HepG2 (cell line): Measurements from ENCODE around the gene ATXN1L. TPM values are rescaled to one million over a fixed set of nuclear protein-coding genes. Genes with fewer than 3 reads are reported as not detected.
A peak's percentile ranks its signal among the peaks of the same experiment; 100 is the strongest.

Source experiments
- ATAC-seq: fragments of 200-7000 bp; cut with Tn5 transposase; 3 replicates; pipeline ENCODE4 v1.9.1; 2020; ENCODE audit warnings: mild to moderate bottlenecking, moderate library complexity
- BruUV-seq: library from RNA; stranded (reverse); fragments of 400-500 nt; replicated peaks from 2 replicates; lab custom pipeline; 2021; lab: Mats Ljungman, UMichigan
- CTCF ChIA-PET: fragments of 300-600 bp; formaldehyde crosslinking; extraction: SDS; loops from one replicate; lab custom pipeline; 2021; ENCODE audit warnings: low total read pairs, inconsistent platforms, low intra/inter-chr PET ratio; lab: Yijun Ruan, JAX
- POLR2A ChIA-PET: fragments of 350-600 bp; sonication (Branson Sonifier 250); formaldehyde crosslinking; loops from one replicate; lab custom pipeline; 2020; ENCODE audit warnings: antibody characterized with exemption, inconsistent platforms; lab: Yijun Ruan, JAX
- DNase-seq: peaks from one replicate; pipeline ENCODE4 v3.0.0-alpha.2; 2015; ENCODE audit warnings: low spot score
- FAIRE-seq: peaks from 3 replicates; lab custom pipeline; 2011; peaks lifted over from hg19 to GRCh38; lab: Jason Lieb, UNC
- H2AFZ ChIP-seq: one replicate; pipeline ENCODE4 v1.6.1; 2011; ENCODE audit warnings: low read length, inconsistent platforms
- H3K27ac ChIP-seq: fragments of 300-600 bp; 3 replicates; pipeline ENCODE4 v1.8.0; 2011; ENCODE audit warnings: mixed run types, mild to moderate bottlenecking, mixed read lengths, low read length, inconsistent platforms; ENCODE audit not compliant: insufficient read depth; ENCODE audit errors: extremely low read length
- H3K27me3 ChIP-seq, 2 experiments: fragments of 200-600 bp in 1 of 2; 2 replicates in 1 of 2; 3 replicates in 1 of 2; pipeline versions ENCODE4 v1.6.0 to v1.8.0; 2011; ENCODE audit warnings: low read length in 2 of 2, mild to moderate bottlenecking in 2 of 2, moderate library complexity in 2 of 2, inconsistent platforms in 1 of 2; ENCODE audit not compliant: insufficient read depth in 2 of 2, control insufficient read depth in 1 of 2
- H3K36me3 ChIP-seq, 2 experiments: fragments of 200-600 bp in 1 of 2; replicated peaks in 1 of 2; 2 replicates in 1 of 2; 3 replicates in 1 of 2; pipeline versions ENCODE4 v1.5.1 to v1.8.0; 2011; ENCODE audit warnings: low read length in 2 of 2, inconsistent platforms in 1 of 2; ENCODE audit not compliant: insufficient read depth in 2 of 2, control insufficient read depth in 1 of 2
- H3K4me1 ChIP-seq: 2 replicates; pipeline ENCODE4 v1.5.1; 2012; ENCODE audit warnings: low read length, inconsistent platforms; ENCODE audit not compliant: insufficient read depth
- H3K4me2 ChIP-seq: 2 replicates; pipeline ENCODE4 v1.6.0; 2011; ENCODE audit warnings: low read depth, low read length, inconsistent platforms
- H3K4me3 ChIP-seq, 3 experiments: fragments of 200-600 bp in 1 of 3; sonication (generic), shearing (Covaris generic) in 1 of 3; replicated peaks in 1 of 3; 2 replicates each; pipeline ENCODE4 v1.5.1; 2011 to 2016; ENCODE audit warnings: low read length in 3 of 3, inconsistent platforms in 2 of 3, low read depth in 2 of 3, mild to moderate bottlenecking in 2 of 3, control low read depth in 1 of 3, mixed read lengths in 1 of 3; ENCODE audit not compliant: insufficient read depth in 1 of 3
- H3K79me2 ChIP-seq: one replicate; pipeline ENCODE4 v1.6.1; 2011; ENCODE audit warnings: low read length, inconsistent platforms; ENCODE audit not compliant: insufficient read depth
- H3K9ac ChIP-seq: 2 replicates; pipeline ENCODE4 v1.6.0; 2011; ENCODE audit warnings: mild to moderate bottlenecking, low read depth, low read length, inconsistent platforms; ENCODE audit not compliant: insufficient read depth
- H3K9me3 ChIP-seq: 2 replicates; pipeline ENCODE4 v1.5.1; 2012; ENCODE audit warnings: mild to moderate bottlenecking, low read length
- H4K20me1 ChIP-seq: 2 replicates; pipeline ENCODE4 v1.6.0; 2011; ENCODE audit warnings: inconsistent platforms, mild to moderate bottlenecking, low read length, moderate library complexity; ENCODE audit not compliant: insufficient read depth
- ATF7-NPFF ChIP-seq: sonication (generic); formaldehyde crosslinking; IDR thresholded peaks from 2 replicates; pipeline ENCODE4 v1.8.1; 2023; ENCODE audit warnings: mild to moderate bottlenecking, low read depth, missing genetic modification reagents, moderate library complexity
- CEBPG ChIP-seq: IDR thresholded peaks from 2 replicates; pipeline ENCODE4 v1.6.1; 2016
- FOSL2 ChIP-seq: sonication (generic); formaldehyde crosslinking; IDR thresholded peaks from 2 replicates; pipeline ENCODE4 v1.4.0; 2020; ENCODE audit warnings: missing genetic modification reagents
- KLF16 ChIP-seq, 2 experiments: sonication (generic) in 1 of 2; formaldehyde crosslinking in 1 of 2; IDR thresholded peaks; 2 replicates each; pipeline versions ENCODE4 v1.6.1 to v1.8.0; 2016 to 2023; ENCODE audit warnings: missing genetic modification reagents in 2 of 2, missing compliant biosample characterization in 1 of 2
- PAX8 ChIP-seq: sonication (generic); formaldehyde crosslinking; IDR thresholded peaks from 2 replicates; pipeline ENCODE4 v1.8.0; 2022; ENCODE audit warnings: mild to moderate bottlenecking, missing genetic modification reagents, borderline replicate concordance
- PLSCR1 ChIP-seq: sonication (generic); formaldehyde crosslinking; IDR thresholded peaks from 2 replicates; pipeline ENCODE4 v1.5.0; 2020; ENCODE audit warnings: missing genetic modification reagents, mild to moderate bottlenecking, borderline replicate concordance
- SALL1 ChIP-seq: sonication (generic); formaldehyde crosslinking; IDR thresholded peaks from 2 replicates; pipeline ENCODE4 v1.8.0; 2022; ENCODE audit warnings: mild to moderate bottlenecking, missing genetic modification reagents
- SP1 ChIP-seq, 2 experiments: fragments of 450-650 bp in 1 of 2; sonication (generic) in 1 of 2; formaldehyde crosslinking in 1 of 2; IDR thresholded peaks; 2 replicates each; pipeline versions ENCODE4 v1.4.0 to v1.6.1; 2016 to 2020; ENCODE audit warnings: missing genetic modification reagents in 1 of 2
- ZBTB3 ChIP-seq: sonication (generic); formaldehyde crosslinking; IDR thresholded peaks from 2 replicates; pipeline ENCODE4 v1.4.0; 2020; ENCODE audit warnings: low read depth, mild to moderate bottlenecking, moderate library complexity, missing genetic modification reagents, borderline replicate concordance
- ZBTB39 ChIP-seq: sonication (generic); formaldehyde crosslinking; IDR thresholded peaks from 2 replicates; pipeline ENCODE4 v1.5.0; 2020; ENCODE audit warnings: missing genetic modification reagents
- ZFP90 ChIP-seq: sonication (generic); formaldehyde crosslinking; IDR thresholded peaks from 2 replicates; pipeline ENCODE4 v1.8.0; 2022; ENCODE audit warnings: missing genetic modification reagents, mild to moderate bottlenecking, inconsistent platforms, borderline replicate concordance
- ZNF275 ChIP-seq: sonication (generic); formaldehyde crosslinking; IDR thresholded peaks from 2 replicates; pipeline ENCODE4 v1.8.0; 2022; ENCODE audit warnings: missing genetic modification reagents, mild to moderate bottlenecking, inconsistent platforms, borderline replicate concordance
- ZNF33A ChIP-seq: sonication (generic); formaldehyde crosslinking; IDR thresholded peaks from 2 replicates; pipeline ENCODE4 v1.5.1; 2020; ENCODE audit warnings: missing genetic modification reagents, mild to moderate bottlenecking, moderate library complexity, borderline replicate concordance
- ZNF350 ChIP-seq: sonication (generic); formaldehyde crosslinking; IDR thresholded peaks from 2 replicates; pipeline ENCODE4 v1.4.0; 2020; ENCODE audit warnings: mild to moderate bottlenecking, low read depth, missing genetic modification reagents, borderline replicate concordance
- ZNF354B ChIP-seq: sonication (generic); formaldehyde crosslinking; IDR thresholded peaks from 2 replicates; pipeline ENCODE4 v1.8.0; 2022; ENCODE audit warnings: mild to moderate bottlenecking, missing genetic modification reagents
- ZNF501 ChIP-seq: sonication (generic); formaldehyde crosslinking; IDR thresholded peaks from 2 replicates; pipeline ENCODE4 v1.5.1; 2020; ENCODE audit warnings: mild to moderate bottlenecking, moderate library complexity, missing genetic modification reagents
- ZNF580 ChIP-seq: IDR thresholded peaks from 2 replicates; pipeline ENCODE4 v1.6.1; 2016; ENCODE audit warnings: low read depth, borderline replicate concordance
- ZNF709 ChIP-seq: sonication (generic); formaldehyde crosslinking; IDR thresholded peaks from 2 replicates; pipeline ENCODE4 v1.5.0; 2020; ENCODE audit warnings: mild to moderate bottlenecking, missing genetic modification reagents
- WGBS: methylation state at CpG from one replicate; pipeline ENCODE4 v1.1.6; 2017; ENCODE audit warnings: low lambda C conversion rate; 5-methylcytosine and 5-hydroxymethylcytosine counted together
- in situ Hi-C: cut with HindIII; loops from 2 replicates; pipeline ENCODE4 v1.10.0; 2017; ENCODE audit warnings: low pct_unique_long_range_greater_than_20kb; ENCODE audit not compliant: extremely low pct_ligation_motif_present
- intact Hi-C: fragments of 100-400 bp; cut with micrococcal nuclease; formaldehyde crosslinking; loops from one replicate; pipeline ENCODE4 v1.10.0; 2022; ENCODE audit not compliant: unreplicated experiment
- polyA plus RNA-seq, 8 experiments: library from polyadenylated mRNA; depleted of rRNA in 3 of 8; stranded (reverse) in 7 of 8; unstranded in 1 of 8; fragments of >200 nt; fragmentation: Illumina TruSeq in 4 of 8; extraction: Trizol in 4 of 8; gene quantifications; 2 replicates each; pipeline versions ENCODE4 v1.2.1 to v1.2.3, GENCODE V29; 2011 to 2016; ENCODE audit warnings: low read depth in 4 of 8, missing spikeins in 1 of 8, mixed read lengths in 1 of 8; ENCODE audit not compliant: insufficient read depth in 1 of 8
- total RNA-seq, 5 experiments: library from RNA; depleted of rRNA; stranded (reverse); fragments of >200 nt; fragmentation: Illumina TruSeq; extraction: Trizol; gene quantifications; 2 replicates each; pipeline ENCODE4 v1.2.3, GENCODE V29; 2016; ENCODE audit warnings: low read depth in 1 of 5

The ATXN1L gene
- total and polyA plus RNA-seq, 2 of the 13 experiments (the other 11 are each of a cell fraction or from before 2014, with no cell fraction given), result 20.0 to 22.4 TPM

- in situ Hi-C loops, result no loop called here
- FAIRE-seq, result no peak
- ATAC-seq, result peak; percentile 85
- intact Hi-C loops, result loop anchor here (1.0 to 2.0 kb wide), 2 partner anchors 75 to 77 kb away; partner anchors contain the start of gene AP1G1
- H3K9ac ChIP-seq, result peak within 1 kb of the TSS; percentile 81
- H3K27ac ChIP-seq, result peak within 1 kb of the TSS; percentile 73
- ChIA-PET CTCF (interaction anchor here (1.1 to 1.3 kb wide), 2 partner anchors 12 to 78 kb away, joined by 3 read pairs; no protein-coding TSS in a partner anchor), POLR2A (interaction anchor here (0.8 to 3.6 kb wide), 7 partner anchors 8 to 213 kb away, joined by 3 to 59 read pairs (median 4); partner anchors contain the start of genes AP1G1 and IST1)
- peaks cover 28% of the 10 kb centered on the region for H3K4me1 ChIP-seq
- H3K36me3 ChIP-seq, result peaks cover 0 to 1% of the 10 kb centered on the region in 2 experiments; a peak in 1 of 5 replicates
- peak within 1 kb of the TSS; percentile 88 for H3K4me2 ChIP-seq
- H3K4me3 ChIP-seq, result peak within 1 kb of the TSS; percentile 77 to 99 (median 95)
- H4K20me1 ChIP-seq, result no peaks in the 10 kb centered on the region
- BruUV-seq, result no TSS peak
- 2% methylated on average over 37 of the region's 85 CpGs for WGBS
- no peaks in the 10 kb centered on the region for H3K79me2 ChIP-seq
- no peaks in the 10 kb centered on the region for H3K9me3 ChIP-seq
- peak; percentile 66 for DNase-seq
- H3K27me3 ChIP-seq, result no peaks in the 10 kb centered on the region
- H2AFZ ChIP-seq, result peak within 1 kb of the TSS; percentile 59
- no peak for TF ChIP-seq ZFP90 (CRISPR knock-in tag)
- TF ChIP-seq ZNF33A (CRISPR knock-in tag), result no peak
- TF ChIP-seq PLSCR1 (CRISPR knock-in tag), result no peak
- TF ChIP-seq SP1 (IDR thresholded peaks at IDR 0.05), result no peak
- TF ChIP-seq SP1 (CRISPR knock-in tag; IDR thresholded peaks at IDR 0.05), result no peak; the same call in 1 of the 2 replicates
- no peak for TF ChIP-seq CEBPG (CRISPR knock-in tag)
- no peak for TF ChIP-seq ZNF354B (CRISPR knock-in tag)
- peak; percentile 68; the same call in 1 of the 2 replicates for TF ChIP-seq ZBTB3 (CRISPR knock-in tag)
- no peak; the same call in 1 of the 2 replicates for TF ChIP-seq ZNF275 (CRISPR knock-in tag)
- TF ChIP-seq ZNF350 (CRISPR knock-in tag), result peak; percentile 20; the same call in 1 of the 2 replicates
- peak in 1 of 2 experiments; percentile 38; a peak in 1 of 4 replicates for TF ChIP-seq KLF16 (CRISPR knock-in tag; IDR thresholded peaks at IDR 0.05)
- TF ChIP-seq ZNF709 (CRISPR knock-in tag), result no peak
- TF ChIP-seq ZBTB39, result no peak
- peak; percentile 60; the same call in 1 of the 2 replicates for TF ChIP-seq ATF7-NPFF
- no peak for TF ChIP-seq ZNF580 (CRISPR knock-in tag)
- TF ChIP-seq SALL1 (CRISPR knock-in tag), result peak; percentile 37
- 0 out of 2 replicates have a peak, but pooled peaks have one; percentile 59 for TF ChIP-seq PAX8 (CRISPR knock-in tag)
- TF ChIP-seq FOSL2 (CRISPR knock-in tag), result no peak
- peak; percentile 60; the same call in 1 of the 2 replicates for TF ChIP-seq ZNF501 (CRISPR knock-in tag)
These were observed 38.3 kb downstream of the ATXN1L start, which contains the start of gene ZNF821 for GRCh38 chr16:71883849-71884638. ZNF821 (minus strand) TSS chr16:71884182; CDS start chr16:71879946, 4,236 bp downstream.
